Natural killer cell (primary cell): ENCODE results near the gene TMEM239. TPM values are rescaled to one million over a fixed set of nuclear protein-coding genes. Genes with fewer than 3 reads are reported as not detected.

Experiments
- ATAC-seq, 3 donors: fragments of 150-1000 bp in 2 of 3; fragments of 200-7000 bp in 1 of 3; cut with Tn5 transposase; 1 replicate in 1 of 3; 2 replicates in 2 of 3; pipeline ENCODE4 v1.10.0; 2021; ENCODE audit warnings: mild to moderate bottlenecking in 2 of 3, moderate library complexity in 2 of 3
- DNase-seq, 2 donors: peaks; one replicate each; pipeline versions ENCODE4 v3.0.0 to v3.0.0-alpha.2; 2013 to 2021; ENCODE audit warnings: mixed read lengths in 1 of 2
- H3K27ac ChIP-seq: one replicate; pipeline ENCODE4 v1.5.1; 2013; ENCODE audit warnings: mild to moderate bottlenecking, low read length
- H3K27me3 ChIP-seq: one replicate; pipeline ENCODE4 v1.6.1; 2013; ENCODE audit warnings: low read length; ENCODE audit not compliant: control insufficient read depth, insufficient read depth
- H3K36me3 ChIP-seq: one replicate; pipeline ENCODE4 v1.6.1; 2013; ENCODE audit warnings: low read length; ENCODE audit not compliant: control insufficient read depth, insufficient read depth
- H3K4me1 ChIP-seq: one replicate; pipeline ENCODE4 v1.6.1; 2013; ENCODE audit warnings: low read length; ENCODE audit not compliant: control insufficient read depth, insufficient read depth
- H3K4me3 ChIP-seq: one replicate; pipeline ENCODE4 v1.5.1; 2013; ENCODE audit warnings: low read length
- H3K9me3 ChIP-seq: one replicate; pipeline ENCODE4 v1.6.1; 2013; ENCODE audit warnings: low read length; ENCODE audit not compliant: control insufficient read depth, insufficient read depth
- H3K27ac Mint-ChIP-seq, 2 donors: one replicate each; pipeline ENCODE4 v1.8.0; 2022; ENCODE audit warnings: mild to moderate bottlenecking in 2 of 2, mixed read lengths in 2 of 2, moderate library complexity in 1 of 2
- H3K27me3 Mint-ChIP-seq, 2 donors: one replicate each; pipeline ENCODE4 v1.8.0; 2022; ENCODE audit warnings: low read depth in 2 of 2, mixed read lengths in 2 of 2
- H3K36me3 Mint-ChIP-seq: one replicate; pipeline ENCODE4 v1.8.0; 2022; ENCODE audit warnings: mixed read lengths
- H3K4me1 Mint-ChIP-seq, 2 donors: one replicate each; pipeline ENCODE4 v1.8.0; 2022; ENCODE audit warnings: mixed read lengths in 2 of 2
- H3K4me3 Mint-ChIP-seq: one replicate; pipeline ENCODE4 v1.8.0; 2022; ENCODE audit warnings: mild to moderate bottlenecking, moderate library complexity, mixed read lengths
- H3K9me3 Mint-ChIP-seq, 2 donors: one replicate each; pipeline ENCODE4 v1.8.0; 2022; ENCODE audit warnings: mixed read lengths in 2 of 2
- WGBS: methylation state at CpG from one replicate; pipeline ENCODE4 v1.1.7; 2013; ENCODE audit warnings: missing lambda C conversion rate; ENCODE audit not compliant: insufficient coverage; 5-methylcytosine and 5-hydroxymethylcytosine counted together
- intact Hi-C: fragments of 100-400 bp; cut with micrococcal nuclease; formaldehyde crosslinking; loops from one replicate; pipeline ENCODE4 v1.14.2; 2022
- total RNA-seq, 4 donors: library from RNA; stranded (reverse); fragments of 120-200 nt in 1 of 4; gene quantifications; one replicate each; pipeline versions ENCODE4 v1.2.3 to v1.2.4, GENCODE V29; 2013 to 2022
- TF ChIP-seq, protein P1 (sequence below): fragments of 200-600 bp; IDR thresholded peaks from one replicate; pipeline ENCODE4 v1.8.0; 2022; ENCODE audit warnings: antibody characterized with exemption

Gene TMEM239
- total RNA-seq, 3 donors from 2014 or later (not counting 1 experiment from before 2014, with no cell fraction given): not detected

GRCh38 chr20:2778602-2779321 lies 37.4 kb upstream of the TMEM239 start:
- Mint-ChIP-seq H3K9me3 (no peaks in the 10 kb centered on the region), H3K36me3 (no peaks in the 10 kb centered on the region), H3K27ac (no peak overlapping the region), H3K4me1 (no peaks in the 10 kb centered on the region), H3K27me3 (peaks cover 7 to 16% of the 10 kb centered on the region in 2 donors), H3K4me3 (no peak overlapping the region)
- H3K4me3 ChIP-seq: no peak overlapping the region
- H3K4me1 ChIP-seq: no peaks in the 10 kb centered on the region
- H3K27ac ChIP-seq: no peak overlapping the region
- TF ChIP-seq, protein P1, sequence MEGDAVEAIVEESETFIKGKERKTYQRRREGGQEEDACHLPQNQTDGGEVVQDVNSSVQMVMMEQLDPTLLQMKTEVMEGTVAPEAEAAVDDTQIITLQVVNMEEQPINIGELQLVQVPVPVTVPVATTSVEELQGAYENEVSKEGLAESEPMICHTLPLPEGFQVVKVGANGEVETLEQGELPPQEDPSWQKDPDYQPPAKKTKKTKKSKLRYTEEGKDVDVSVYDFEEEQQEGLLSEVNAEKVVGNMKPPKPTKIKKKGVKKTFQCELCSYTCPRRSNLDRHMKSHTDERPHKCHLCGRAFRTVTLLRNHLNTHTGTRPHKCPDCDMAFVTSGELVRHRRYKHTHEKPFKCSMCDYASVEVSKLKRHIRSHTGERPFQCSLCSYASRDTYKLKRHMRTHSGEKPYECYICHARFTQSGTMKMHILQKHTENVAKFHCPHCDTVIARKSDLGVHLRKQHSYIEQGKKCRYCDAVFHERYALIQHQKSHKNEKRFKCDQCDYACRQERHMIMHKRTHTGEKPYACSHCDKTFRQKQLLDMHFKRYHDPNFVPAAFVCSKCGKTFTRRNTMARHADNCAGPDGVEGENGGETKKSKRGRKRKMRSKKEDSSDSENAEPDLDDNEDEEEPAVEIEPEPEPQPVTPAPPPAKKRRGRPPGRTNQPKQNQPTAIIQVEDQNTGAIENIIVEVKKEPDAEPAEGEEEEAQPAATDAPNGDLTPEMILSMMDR: no peak
- ATAC-seq: no peak
- WGBS: 81% methylated on average over 7 of the region's 10 CpGs
- intact Hi-C loops: no loop called here
- no peaks in the 10 kb centered on the region for H3K9me3 ChIP-seq
- no peak for DNase-seq
- H3K36me3 ChIP-seq: no peaks in the 10 kb centered on the region
- H3K27me3 ChIP-seq: no peaks in the 10 kb centered on the region

- no peaks in the 10 kb centered on the region for H3K4me1 Mint-ChIP-seq
- intact Hi-C loops: no loop called here
- ATAC-seq: no peak
- H3K27ac Mint-ChIP-seq: no peak overlapping the region
- H3K27me3 ChIP-seq: no peaks in the 10 kb centered on the region
- H3K27ac ChIP-seq: no peak overlapping the region
- H3K36me3 Mint-ChIP-seq: no peaks in the 10 kb centered on the region
- no peak overlapping the region for H3K4me3 Mint-ChIP-seq
- DNase-seq: no peak
- 48% methylated on average over 2 of the region's 3 CpGs for WGBS
- no peaks in the 10 kb centered on the region for H3K36me3 ChIP-seq
- H3K4me3 ChIP-seq: no peak overlapping the region
- H3K27me3 Mint-ChIP-seq: peaks cover 7 to 29% of the 10 kb centered on the region in 2 donors
- H3K9me3 ChIP-seq: no peaks in the 10 kb centered on the region
- no peaks in the 10 kb centered on the region for H3K9me3 Mint-ChIP-seq
- H3K4me1 ChIP-seq: no peaks in the 10 kb centered on the region
- TF ChIP-seq, protein P1: no peak
These were observed 35.2 kb upstream of the TMEM239 start for GRCh38 chr20:2780948-2781347.

GRCh38 chr20:2783908-2784566 lies 32.1 kb upstream of the TMEM239 start:
- no peaks in the 10 kb centered on the region for H3K4me1 Mint-ChIP-seq
- Histone ChIP-seq H3K27ac (no peak overlapping the region), H3K27me3 (no peaks in the 10 kb centered on the region), H3K4me1 (no peaks in the 10 kb centered on the region), H3K9me3 (no peaks in the 10 kb centered on the region), H3K36me3 (no peaks in the 10 kb centered on the region), H3K4me3 (no peak overlapping the region)
- H3K27ac Mint-ChIP-seq: no peak overlapping the region
- no peaks in the 10 kb centered on the region for H3K36me3 Mint-ChIP-seq
- DNase-seq (no peak), ATAC-seq (no peak)
- TF ChIP-seq, protein P1: no peak
- H3K4me3 Mint-ChIP-seq: no peak overlapping the region
- 83% methylated on average over 5 of the region's 6 CpGs for WGBS
- H3K9me3 Mint-ChIP-seq: no peaks in the 10 kb centered on the region
- peaks cover 13 to 41% of the 10 kb centered on the region in 2 donors for H3K27me3 Mint-ChIP-seq
- intact Hi-C loops: no loop called here
